Spinal cord (tissue), 10 donors: Measurements from ENCODE around the gene RAB31. TPM values are rescaled to one million over a fixed set of nuclear protein-coding genes. Genes with fewer than 3 reads are reported as not detected.
"Not testable (repeated sequence)": the region's sequence is repeated elsewhere in the genome, so short reads cannot be mapped to it uniquely, and the experiment has no call there.

Source experiments
- DNase-seq, 6 donors: peaks; one replicate each; pipeline versions ENCODE4 v3.0.0 to v3.0.0-alpha.2; 2013 to 2015; ENCODE audit warnings: low spot score in 6 of 6, low read depth in 4 of 6
- H3K27ac ChIP-seq: one replicate; pipeline ENCODE4 v1.5.1; 2013; ENCODE audit warnings: low read depth, low read length, control low read depth
- H3K27me3 ChIP-seq: one replicate; pipeline ENCODE4 v1.6.1; 2013; ENCODE audit warnings: low read length; ENCODE audit not compliant: control insufficient read depth, insufficient read depth
- H3K36me3 ChIP-seq: one replicate; pipeline ENCODE4 v1.6.1; 2013; ENCODE audit warnings: low read length; ENCODE audit not compliant: control insufficient read depth, insufficient read depth
- H3K4me1 ChIP-seq: one replicate; pipeline ENCODE4 v1.6.1; 2013; ENCODE audit warnings: low read length; ENCODE audit not compliant: control insufficient read depth, insufficient read depth
- H3K4me3 ChIP-seq: one replicate; pipeline ENCODE4 v1.5.1; 2013; ENCODE audit warnings: low read depth, low read length, control low read depth
- H3K9me3 ChIP-seq: one replicate; pipeline ENCODE4 v1.6.1; 2013; ENCODE audit warnings: low read length; ENCODE audit not compliant: control insufficient read depth, insufficient read depth
- WGBS: methylation state at CpG from one replicate; pipeline ENCODE4 v1.1.5; 2013; ENCODE audit warnings: missing lambda C conversion rate; ENCODE audit not compliant: insufficient coverage; 5-methylcytosine and 5-hydroxymethylcytosine counted together
- polyA plus RNA-seq, 2 donors: library from polyadenylated mRNA; unstranded; fragments of 120-200 nt; gene quantifications; one replicate each; pipeline ENCODE4 v1.2.1, GENCODE V29; 2013; ENCODE audit not compliant: insufficient read length in 2 of 2
- total RNA-seq, 2 donors: library from RNA; depleted of rRNA in 1 of 2; stranded (reverse); fragments of 120-200 nt in 1 of 2; fragments of >200 nt in 1 of 2; gene quantifications; one replicate each; pipeline versions ENCODE4 v1.2.3 to v1.2.4, GENCODE V29; 2013 to 2014
- donor health status: healthy.

Gene RAB31
- total and polyA plus RNA-seq, 4 donors: 59.0 to 172 (median 95.9) TPM

DNA sequence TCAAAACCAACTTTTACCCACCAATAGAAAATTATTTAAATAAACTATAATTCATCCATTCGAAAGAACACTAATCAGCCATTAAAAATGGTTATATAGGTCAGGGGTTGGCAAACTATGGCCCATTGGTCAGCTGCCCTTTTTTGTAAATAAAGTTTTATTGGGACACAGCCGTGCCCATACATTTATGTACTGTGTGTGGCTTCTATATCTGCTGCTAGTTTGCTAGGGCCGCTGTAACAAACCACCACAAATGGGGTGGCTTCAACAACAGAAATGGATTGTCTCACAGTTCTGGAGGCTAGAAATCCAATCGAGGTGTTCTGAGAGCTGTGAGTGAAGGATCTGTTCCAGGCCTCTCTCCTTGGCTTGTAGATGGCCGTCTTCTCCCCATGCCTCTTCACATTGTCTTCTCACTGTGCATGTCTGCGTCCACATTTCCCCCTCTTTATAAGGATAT, 170.7 kb downstream of the RAB31 start:
- DNase-seq: no peak
- WGBS: 97% methylated on average over 5 of the region's 6 CpGs
- Histone ChIP-seq H3K36me3 (no peaks in the 10 kb centered on the region), H3K9me3 (no peaks in the 10 kb centered on the region), H3K4me1 (no peaks in the 10 kb centered on the region), H3K4me3 (no peak overlapping the region), H3K27ac (no peak overlapping the region), H3K27me3 (no peaks in the 10 kb centered on the region)

GRCh38 chr18:9884090-9884489, 176.0 kb downstream of the RAB31 start:
- no peaks in the 10 kb centered on the region for H3K4me1 ChIP-seq
- no peaks in the 10 kb centered on the region for H3K27me3 ChIP-seq
- no peaks in the 10 kb centered on the region for H3K9me3 ChIP-seq
- H3K27ac ChIP-seq: no peak overlapping the region
- no peak for DNase-seq
- H3K36me3 ChIP-seq: no peaks in the 10 kb centered on the region
- H3K4me3 ChIP-seq: no peak overlapping the region
- 67% methylated on average over 2 of the region's 6 CpGs for WGBS

GRCh38 chr18:9884532-9885140, 176.5 kb downstream of the RAB31 start:
- Histone ChIP-seq H3K27ac (no peak overlapping the region), H3K9me3 (no peaks in the 10 kb centered on the region), H3K4me1 (no peaks in the 10 kb centered on the region), H3K36me3 (no peaks in the 10 kb centered on the region), H3K27me3 (no peaks in the 10 kb centered on the region), H3K4me3 (no peak overlapping the region)
- 92% methylated on average over 8 of the region's 12 CpGs for WGBS
- no peak for DNase-seq

DNA sequence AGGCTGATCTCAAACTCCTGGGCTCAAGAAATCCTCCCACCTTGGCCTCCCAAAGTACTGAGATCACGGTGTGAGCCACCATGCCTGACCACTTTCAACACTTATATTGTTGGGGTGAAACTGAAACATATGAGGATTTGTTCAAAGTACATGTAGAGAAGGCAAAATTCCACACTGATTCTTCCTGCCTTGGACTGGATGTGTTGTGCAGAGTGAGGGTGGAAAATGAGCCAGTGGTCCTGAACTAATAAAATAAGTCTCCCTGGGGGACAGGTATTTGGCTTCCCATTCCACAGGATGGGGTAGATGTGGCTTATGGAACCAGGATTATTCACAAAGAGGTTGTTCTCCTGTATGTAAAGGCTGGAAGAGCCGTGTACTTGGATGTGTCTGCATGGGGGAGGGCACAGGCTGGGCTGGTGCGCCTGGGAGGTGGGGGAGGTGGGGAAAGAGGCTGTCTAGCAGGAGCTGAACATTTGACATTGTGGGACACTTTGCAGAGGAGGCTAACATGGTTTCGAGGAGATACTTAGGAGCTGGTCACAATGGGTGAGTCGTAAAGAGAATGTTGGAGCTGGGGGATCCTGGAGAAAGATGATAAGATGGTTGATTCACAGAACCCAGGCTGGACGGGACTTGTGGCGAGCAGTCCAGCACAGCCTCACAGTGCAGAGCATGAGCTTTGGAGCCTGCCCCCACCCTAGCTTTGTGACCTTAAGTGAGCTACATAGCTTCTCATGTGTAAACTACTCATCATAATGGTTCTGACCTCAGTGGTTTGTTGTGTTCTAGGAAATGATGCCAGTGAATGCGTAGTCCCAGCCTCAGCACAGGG, 177.3 kb downstream of the RAB31 start, which contains the start of gene TXNDC2:
Gene TXNDC2, plus strand, starts transcription at position 804 of the 835 bp plus-strand sequence. CDS start 708 bp downstream, outside the sequence.
- Histone ChIP-seq H3K27ac (no peak within 1 kb of the TSS), H3K36me3 (no peaks in the 10 kb centered on the region), H3K4me1 (no peaks in the 10 kb centered on the region), H3K27me3 (no peaks in the 10 kb centered on the region), H3K4me3 (no peak within 1 kb of the TSS), H3K9me3 (no peaks in the 10 kb centered on the region)
- 96% methylated on average over 7 of the region's 8 CpGs for WGBS
- DNase-seq: no peak

DNA sequence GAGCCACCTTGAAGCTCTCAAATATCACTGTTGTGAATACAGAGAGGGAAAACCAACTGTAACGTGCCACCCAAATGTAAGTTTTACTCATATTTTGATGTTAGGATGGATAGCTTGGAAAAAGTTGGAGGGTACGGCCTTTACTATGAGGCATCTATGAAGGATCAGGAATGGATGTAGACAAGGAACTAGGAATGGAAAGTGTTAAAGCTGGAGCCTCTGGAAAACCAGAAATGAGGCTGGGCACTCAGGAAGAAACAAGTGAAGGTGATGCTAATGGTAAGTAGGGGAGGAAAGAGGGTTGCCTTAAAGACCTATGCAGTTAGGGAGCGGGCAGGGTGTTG, 177.9 kb downstream of the RAB31 start:
- 96% methylated on average over 2 of the region's 3 CpGs for WGBS
- no peak overlapping the region for H3K4me3 ChIP-seq
- H3K27me3 ChIP-seq: no peaks in the 10 kb centered on the region
- no peaks in the 10 kb centered on the region for H3K9me3 ChIP-seq
- no peaks in the 10 kb centered on the region for H3K36me3 ChIP-seq
- no peaks in the 10 kb centered on the region for H3K4me1 ChIP-seq
- H3K27ac ChIP-seq: no peak overlapping the region
- no peak for DNase-seq

DNA sequence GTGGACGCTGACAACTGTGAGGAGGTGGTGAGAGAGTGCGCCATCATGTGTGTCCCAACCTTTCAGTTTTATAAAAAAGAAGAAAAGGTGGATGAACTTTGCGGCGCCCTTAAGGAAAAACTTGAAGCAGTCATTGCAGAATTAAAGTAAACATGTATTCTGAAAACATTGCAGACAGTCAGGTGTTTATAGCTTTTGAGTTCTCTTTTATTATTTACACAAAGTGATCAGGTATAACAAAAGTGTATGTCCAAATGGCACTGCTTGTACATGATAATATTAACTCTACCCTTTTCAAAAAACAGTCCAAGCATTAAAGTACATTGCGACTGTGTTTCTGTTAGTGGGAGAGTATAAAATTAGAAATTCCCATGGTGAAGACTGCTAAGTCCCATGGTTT, 179.9 kb downstream of the RAB31 start:
- H3K9me3 ChIP-seq: no peaks in the 10 kb centered on the region
- no peak overlapping the region for H3K4me3 ChIP-seq
- WGBS: 92% methylated on average over 2 of the region's 5 CpGs
- H3K27me3 ChIP-seq: no peaks in the 10 kb centered on the region
- H3K4me1 ChIP-seq: no peaks in the 10 kb centered on the region
- DNase-seq: no peak
- H3K27ac ChIP-seq: no peak overlapping the region
- no peaks in the 10 kb centered on the region for H3K36me3 ChIP-seq

DNA sequence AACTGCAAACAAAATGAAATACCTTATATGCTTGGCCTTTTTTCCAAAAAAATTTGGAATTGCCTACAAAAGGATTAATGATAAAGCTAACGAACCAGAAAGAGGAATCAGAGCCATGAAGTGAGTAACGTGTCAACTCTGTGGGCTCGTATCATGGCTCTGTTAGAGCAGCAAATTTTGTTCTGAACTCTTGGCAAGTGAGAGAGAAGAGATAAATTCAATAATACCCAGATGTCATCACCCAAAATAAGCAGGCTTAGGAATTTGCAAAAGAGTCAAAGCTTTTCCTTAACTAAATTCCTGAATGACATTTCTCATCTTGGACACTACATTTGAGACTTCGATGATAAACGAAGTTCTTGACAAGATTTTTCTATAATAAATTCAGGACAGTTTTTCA, 182.1 kb downstream of the RAB31 start:
- WGBS: no CpG with 5 or more reads among the region's 5 CpGs
- H3K27me3 ChIP-seq: no peaks in the 10 kb centered on the region
- no peak overlapping the region for H3K4me3 ChIP-seq

DNA sequence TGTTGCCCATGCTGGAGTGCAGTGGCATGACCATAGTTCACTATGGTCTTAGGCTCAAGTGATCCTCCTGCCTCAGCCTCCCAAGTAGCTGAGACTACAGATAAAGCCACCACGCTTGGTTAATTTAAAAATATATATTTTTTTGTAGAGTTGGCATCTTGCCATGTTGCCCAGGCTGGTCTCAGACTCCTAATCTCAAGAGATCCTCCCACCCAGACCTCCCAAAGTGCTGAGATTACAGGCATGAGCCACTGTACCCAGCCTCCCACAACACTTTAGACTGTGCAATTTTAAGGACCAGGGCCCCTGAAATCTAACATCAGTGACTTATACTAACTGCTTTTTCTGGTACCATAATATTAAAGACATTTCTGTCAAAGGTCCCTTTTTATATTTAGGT, 182.9 kb downstream of the RAB31 start:
- Histone ChIP-seq H3K9me3 (no peaks in the 10 kb centered on the region), H3K36me3 (no peaks in the 10 kb centered on the region), H3K27me3 (no peaks in the 10 kb centered on the region), H3K4me3 (no peak overlapping the region), H3K4me1 (no peaks in the 10 kb centered on the region), H3K27ac (no peak overlapping the region)
- no peak for DNase-seq
- no CpG with 5 or more reads among the region's 1 CpG for WGBS

More for the DNA sequence above, 182.1 kb downstream of the RAB31 start:
- Histone ChIP-seq H3K4me1 (no peaks in the 10 kb centered on the region), H3K9me3 (no peaks in the 10 kb centered on the region), H3K27ac (no peak overlapping the region), H3K36me3 (no peaks in the 10 kb centered on the region)
- no peak for DNase-seq

DNA sequence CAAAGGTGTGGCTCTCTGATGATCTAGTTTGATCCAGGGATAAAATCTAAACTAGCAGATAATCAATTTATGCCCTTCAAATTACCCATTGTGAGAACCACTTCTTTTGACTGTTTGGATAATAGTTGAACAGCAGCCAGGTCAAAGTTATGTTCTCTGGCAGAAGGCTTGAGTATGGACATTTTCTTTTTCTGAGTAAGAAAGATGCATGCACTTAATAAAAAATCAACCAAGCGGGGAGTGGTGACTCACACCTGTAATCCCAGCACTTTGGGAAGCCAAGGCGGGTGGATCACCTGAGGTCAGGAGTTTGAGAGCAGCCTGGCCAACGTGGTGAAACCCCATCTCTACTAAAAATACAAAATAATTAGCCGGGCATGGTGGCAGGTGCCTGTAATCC, 183.4 kb downstream of the RAB31 start:
- H3K9me3 ChIP-seq, H3K27ac ChIP-seq, H3K4me3 ChIP-seq, DNase-seq, H3K27me3 ChIP-seq, H3K36me3 ChIP-seq, H3K4me1 ChIP-seq: not testable (repeated sequence)
- WGBS: no CpG with 5 or more reads among the region's 4 CpGs
